Measurements from ENCODE around the gene RAB32.

GRCh38 chr6:146595972-146596731 is 52.5 kb downstream of the RAB32 start:
- TF ChIP-seq CTCF (IDR thresholded peaks at IDR 0.05) (no peak), POLR2A (IDR thresholded peaks at IDR 0.05) (no peak)

Data from testis (tissue), 2 donors.